ENCODE results near the gene RPL10. TPM values are rescaled to one million over a fixed set of nuclear protein-coding genes. Genes with fewer than 3 reads are reported as not detected.

RPL10 gene
- total and polyA plus RNA-seq, 9 of the 15 experiments (the other 6 are each of a cell fraction or from before 2014, with no cell fraction given) = 3,774 to 7,600 (median 5,014) TPM

- intact Hi-C loops (cut with micrococcal nuclease) (loop anchor here (5.0 to 10.0 kb wide), 2 partner anchors 124 to 447 kb away; partner anchors contain the start of gene SLC10A3), in situ Hi-C loops (cut with MboI) (loop anchor here (10.0 kb wide), 1 partner anchor 164 kb away; no protein-coding TSS in a partner anchor)
- WGBS (ENCODE audit: insufficient coverage, low coverage, missing lambda C conversion rate) = 1% methylated on average over 35 of the region's 63 CpGs
- H3K36me3 ChIP-seq (ENCODE audit: control insufficient read depth, insufficient read depth, low read length) = peaks cover 34% of the 10 kb centered on the region; the same call in 2 of the 3 replicates
- H3K27ac ChIP-seq (ENCODE audit: extremely low read depth, low read depth, low read length) = peak overlapping the region; percentile 99
- no peak overlapping the region for H2AFZ ChIP-seq (ENCODE audit: low read depth, low read length)
- H3K9me3 ChIP-seq (replicated peaks; ENCODE audit: control insufficient read depth, insufficient read depth, low read depth, low read length) = no peaks in the 10 kb centered on the region
- peaks cover 56% of the 10 kb centered on the region for H3K79me2 ChIP-seq (ENCODE audit: control insufficient read depth, insufficient read depth, low read length)
- DNase-seq (ENCODE audit: extremely low read depth in 1 of 4, low spot score in 3 of 4) (peak in 2 of 4 experiments; percentile 15 to 32), ATAC-seq (peak; percentile 4; the same call in 2 of the 3 replicates), FAIRE-seq (no peak)
- CTCF ChIA-PET (ENCODE audit: low intra/inter-chr PET ratio) = no interaction called here
- peak overlapping the region; percentile 89 for H3K4me3 ChIP-seq
- peak overlapping the region; percentile 96 for H3K4me2 ChIP-seq (ENCODE audit: insufficient read depth, low read length)
- no peaks in the 10 kb centered on the region for H3K9me1 ChIP-seq (ENCODE audit: control insufficient read depth, insufficient read depth, low read length)
- no peaks in the 10 kb centered on the region; the same call in 1 of the 2 replicates for H4K20me1 ChIP-seq (replicated peaks; ENCODE audit: control insufficient read depth, insufficient read depth, low read length)
- H3K4me1 ChIP-seq (replicated peaks in 1 of 2; ENCODE audit: control insufficient read depth in 2 of 2, insufficient read depth in 2 of 2, low read length in 2 of 2) = peaks cover 18 to 90% of the 10 kb centered on the region in 2 experiments
- BruUV-seq (replicated peaks) = no TSS peak
- H3K27me3 ChIP-seq (ENCODE audit: control insufficient read depth in 2 of 2, insufficient read depth in 2 of 2, low read length in 2 of 2) = no peaks in the 10 kb centered on the region
- H3K9ac ChIP-seq (ENCODE audit: insufficient read depth in 1 of 2, low read depth in 2 of 2, low read length in 2 of 2) = peak overlapping the region; percentile 94 to 96
- POLR2A ChIA-PET = interaction anchor here (0.6 to 1.3 kb wide), 11 partner anchors 8 to 403 kb away, joined by 3 to 5 read pairs (median 3); no protein-coding TSS in a partner anchor
- TF ChIP-seq FOXP4 (CRISPR knock-in tag; IDR thresholded peaks at IDR 0.05; ENCODE audit: borderline replicate concordance) = no peak
- TF ChIP-seq RBM39 (optimal IDR thresholded peaks at IDR 0.05; ENCODE audit: low read depth, low read length) = no peak
- TF ChIP-seq SAFB (IDR thresholded peaks at IDR 0.05; ENCODE audit: borderline replicate concordance, low read depth, low read length) = no peak
- TF ChIP-seq ZBTB43 (CRISPR knock-in tag; IDR thresholded peaks at IDR 0.05) = no peak
- TF ChIP-seq RBFOX2 (IDR thresholded peaks at IDR 0.05; ENCODE audit: low read depth, low read length) = peak; percentile 86
- TF ChIP-seq TRIM28 (IDR thresholded peaks at IDR 0.05) = no peak
- TF ChIP-seq SIN3A (IDR thresholded peaks at IDR 0.05; ENCODE audit: borderline replicate concordance in 2 of 2, control insufficient read depth in 1 of 2, low read depth in 2 of 2, low read length in 2 of 2) = 0 out of 4 replicates have a peak, but pooled peaks of 1 of the 2 experiments have one; percentile 5
- peak; percentile 0 for TF ChIP-seq TAF1 (IDR thresholded peaks at IDR 0.05; ENCODE audit: control insufficient read depth, extremely low read depth, insufficient read depth, low read length, severe bottlenecking)
- peak; percentile 81 for TF ChIP-seq RBM22 (IDR thresholded peaks at IDR 0.05; ENCODE audit: low read depth, low read length, poor library complexity, severe bottlenecking)
- TF ChIP-seq ZNF740 (CRISPR knock-in tag; IDR thresholded peaks at IDR 0.05) = peak; percentile 21; the same call in 1 of the 2 replicates
- no peak for TF ChIP-seq ZNF740 (tag; IDR thresholded peaks at IDR 0.05)
- 0 out of 4 replicates have a peak, but pooled peaks of 1 of the 2 experiments have one; percentile 36 for TF ChIP-seq NONO (IDR thresholded peaks at IDR 0.05; ENCODE audit: low read depth in 2 of 2, low read length in 1 of 2)
- TF ChIP-seq RBBP5 (IDR thresholded peaks at IDR 0.05; ENCODE audit: borderline replicate concordance, insufficient read depth, low read length, poor library complexity, severe bottlenecking) = peak; percentile 40
Observed at GRCh38 chrX:154370300-154371016, 27.7 kb upstream of the RPL10 start.

Data from K562 (cell line).